Activated CD8-positive, alpha-beta T cell treated with anti-CD3 and anti-CD28 coated beads for 36 hours (primary cell): ENCODE results near the gene LAMC3. TPM values are rescaled to one million over a fixed set of nuclear protein-coding genes. Genes with fewer than 3 reads are reported as not detected.

Source experiments
- ATAC-seq: fragments of 200-7000 bp; cut with Tn5 transposase; one replicate; pipeline ENCODE4 v1.10.0; 2021; ENCODE audit warnings: mild to moderate bottlenecking, moderate library complexity
- CTCF ChIA-PET: fragments of 350-600 bp; sonication (Branson Sonifier 250); formaldehyde crosslinking; loops from one replicate; lab custom pipeline; 2021; ENCODE audit warnings: antibody characterized with exemption; lab: Charles Lee
- POLR2A ChIA-PET: fragments of 350-600 bp; sonication (Branson Sonifier 250); formaldehyde crosslinking; loops from one replicate; lab custom pipeline; 2021; ENCODE audit warnings: antibody characterized with exemption; lab: Charles Lee
- DNase-seq: peaks from one replicate; pipeline ENCODE4 v3.0.0-alpha.2; 2020
- H3K27ac Mint-ChIP-seq: one replicate; pipeline ENCODE4 v1.8.0; 2021; ENCODE audit warnings: mild to moderate bottlenecking, mixed read lengths
- H3K27me3 Mint-ChIP-seq: one replicate; pipeline ENCODE4 v1.8.0; 2021; ENCODE audit warnings: mixed read lengths
- H3K36me3 Mint-ChIP-seq: one replicate; pipeline ENCODE4 v1.8.0; 2021; ENCODE audit warnings: low read depth, mixed read lengths
- H3K4me1 Mint-ChIP-seq: one replicate; pipeline ENCODE4 v1.8.0; 2021; ENCODE audit warnings: low read depth, mixed read lengths
- H3K4me3 Mint-ChIP-seq: one replicate; pipeline ENCODE4 v1.8.0; 2021; ENCODE audit warnings: mild to moderate bottlenecking, moderate library complexity, mixed read lengths
- H3K9me3 Mint-ChIP-seq: one replicate; pipeline ENCODE4 v1.8.0; 2021; ENCODE audit warnings: mixed read lengths
- intact Hi-C: fragments of 100-400 bp; cut with micrococcal nuclease; formaldehyde crosslinking; loops from one replicate; pipeline ENCODE4 v1.10.0; 2022
- total RNA-seq, 2 experiments: library from RNA; stranded (reverse); gene quantifications; one replicate each; pipeline ENCODE4 v1.2.3, GENCODE V29; 2021
- TF ChIP-seq, protein P1 (sequence below): fragments of 200-600 bp; IDR thresholded peaks from one replicate; pipeline ENCODE4 v1.8.0; 2022; ENCODE audit warnings: antibody characterized with exemption, mild to moderate bottlenecking

LAMC3 gene
- total RNA-seq, 2 experiments from 2014 or later: 0.09 to 0.43 TPM

DNA sequence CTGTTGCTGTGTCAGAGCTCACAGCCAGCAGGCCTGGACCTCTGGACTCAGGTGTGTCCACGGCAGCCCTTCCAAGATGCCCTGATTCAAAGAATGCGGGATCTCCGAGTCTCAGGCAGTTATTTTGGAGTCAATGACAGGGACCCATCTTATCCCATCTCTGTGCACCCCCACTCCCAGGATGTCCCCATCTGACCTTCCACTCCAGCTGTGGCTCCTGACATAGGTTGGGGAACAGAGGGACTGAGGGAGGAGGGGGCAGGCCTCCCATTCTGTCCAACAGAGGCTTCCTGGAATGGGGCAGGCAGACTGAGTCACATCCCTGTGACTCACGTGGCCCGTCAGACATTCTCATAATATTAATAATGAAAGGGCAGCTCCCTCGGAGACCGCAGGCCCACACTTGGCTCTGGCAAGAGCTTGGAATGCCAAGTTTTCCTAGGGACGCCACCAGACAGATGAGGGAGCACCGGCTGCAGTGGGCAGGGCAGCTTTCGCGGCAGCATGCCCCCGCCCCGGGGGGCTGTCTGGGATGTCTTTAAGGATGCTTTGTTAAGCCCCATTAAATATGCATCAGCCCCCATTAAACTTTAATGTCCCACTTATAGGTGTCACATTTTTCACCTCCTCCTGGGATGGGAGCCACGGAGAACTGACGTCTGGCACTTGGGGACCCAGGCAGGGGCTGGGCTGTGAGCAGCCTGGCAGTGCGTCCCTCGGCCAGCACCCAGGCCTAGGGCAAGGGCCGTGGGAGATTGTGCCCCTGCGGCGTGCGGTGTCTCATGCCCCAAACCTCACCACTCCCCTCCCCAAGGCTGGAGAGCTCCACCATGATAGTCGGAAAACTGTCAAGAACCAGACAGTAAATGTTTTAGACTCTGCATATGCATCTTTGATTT, 46.3 kb upstream of the LAMC3 start:
- intact Hi-C loops: no loop called here
- no peak overlapping the region for H3K4me3 Mint-ChIP-seq
- TF ChIP-seq, protein P1, sequence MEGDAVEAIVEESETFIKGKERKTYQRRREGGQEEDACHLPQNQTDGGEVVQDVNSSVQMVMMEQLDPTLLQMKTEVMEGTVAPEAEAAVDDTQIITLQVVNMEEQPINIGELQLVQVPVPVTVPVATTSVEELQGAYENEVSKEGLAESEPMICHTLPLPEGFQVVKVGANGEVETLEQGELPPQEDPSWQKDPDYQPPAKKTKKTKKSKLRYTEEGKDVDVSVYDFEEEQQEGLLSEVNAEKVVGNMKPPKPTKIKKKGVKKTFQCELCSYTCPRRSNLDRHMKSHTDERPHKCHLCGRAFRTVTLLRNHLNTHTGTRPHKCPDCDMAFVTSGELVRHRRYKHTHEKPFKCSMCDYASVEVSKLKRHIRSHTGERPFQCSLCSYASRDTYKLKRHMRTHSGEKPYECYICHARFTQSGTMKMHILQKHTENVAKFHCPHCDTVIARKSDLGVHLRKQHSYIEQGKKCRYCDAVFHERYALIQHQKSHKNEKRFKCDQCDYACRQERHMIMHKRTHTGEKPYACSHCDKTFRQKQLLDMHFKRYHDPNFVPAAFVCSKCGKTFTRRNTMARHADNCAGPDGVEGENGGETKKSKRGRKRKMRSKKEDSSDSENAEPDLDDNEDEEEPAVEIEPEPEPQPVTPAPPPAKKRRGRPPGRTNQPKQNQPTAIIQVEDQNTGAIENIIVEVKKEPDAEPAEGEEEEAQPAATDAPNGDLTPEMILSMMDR: no peak
- CTCF ChIA-PET: no interaction called here
- POLR2A ChIA-PET: no interaction called here
- peaks cover 2% of the 10 kb centered on the region for H3K4me1 Mint-ChIP-seq
- ATAC-seq: no peak
- no peak overlapping the region for H3K27ac Mint-ChIP-seq
- DNase-seq: no peak
- H3K9me3 Mint-ChIP-seq: peaks cover 2% of the 10 kb centered on the region
- no peaks in the 10 kb centered on the region for H3K27me3 Mint-ChIP-seq
- H3K36me3 Mint-ChIP-seq: no peaks in the 10 kb centered on the region

DNA sequence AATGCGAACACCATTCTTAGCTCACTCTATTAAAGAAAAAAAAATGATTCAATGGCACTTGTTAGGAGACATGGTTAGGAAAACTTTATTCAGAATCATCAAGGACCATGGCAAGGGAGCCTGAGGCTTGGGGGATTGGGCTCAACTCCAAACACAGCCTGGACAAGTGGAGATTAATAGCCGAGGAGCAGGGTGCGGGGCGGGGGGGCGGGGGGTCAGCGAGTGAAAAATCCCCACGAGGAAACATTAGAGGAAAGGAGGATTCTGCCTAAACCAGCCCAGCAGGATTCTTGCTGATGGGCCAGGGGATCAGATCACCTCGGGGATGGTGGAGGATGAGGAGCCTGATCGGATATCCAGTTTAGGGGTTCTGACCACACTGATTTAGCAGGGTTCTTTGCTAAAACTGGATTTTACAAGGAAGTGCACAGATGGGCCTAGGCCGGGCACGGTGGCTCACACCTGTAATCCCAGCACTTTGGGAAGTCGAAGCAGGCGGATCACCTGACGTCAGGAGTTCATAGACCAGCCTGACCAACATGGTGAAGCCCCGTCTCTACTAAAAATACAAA, 45.6 kb upstream of the LAMC3 start:
- DNase-seq: no peak
- Mint-ChIP-seq H3K27ac (no peak overlapping the region), H3K36me3 (no peaks in the 10 kb centered on the region), H3K27me3 (no peaks in the 10 kb centered on the region), H3K9me3 (peaks cover 2% of the 10 kb centered on the region), H3K4me1 (peaks cover 2% of the 10 kb centered on the region), H3K4me3 (no peak overlapping the region)
- TF ChIP-seq, protein P1: no peak
- CTCF ChIA-PET: no interaction called here
- POLR2A ChIA-PET: no interaction called here
- ATAC-seq: no peak
- intact Hi-C loops: no loop called here

DNA sequence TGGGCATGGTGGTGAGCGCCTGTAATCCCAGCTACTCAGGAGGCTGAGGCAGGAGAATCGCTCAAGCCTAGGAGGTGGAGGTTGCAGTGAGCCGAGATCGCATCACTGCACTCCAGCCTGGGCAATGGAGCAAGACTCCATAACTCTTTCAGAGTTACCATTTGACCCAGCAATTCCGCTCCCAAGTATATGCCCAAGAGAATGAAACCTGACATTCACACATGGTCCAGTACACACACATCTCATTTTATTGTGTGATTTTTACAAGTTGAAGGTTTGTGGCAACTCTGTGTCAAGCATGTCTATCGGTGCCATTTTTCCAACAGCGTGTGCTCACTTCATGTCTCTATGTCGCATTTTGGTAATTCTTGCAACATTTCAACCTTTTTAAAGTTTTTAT, 45.1 kb upstream of the LAMC3 start:
- H3K27ac Mint-ChIP-seq: no peak overlapping the region
- no peak overlapping the region for H3K4me3 Mint-ChIP-seq
- intact Hi-C loops: no loop called here
- TF ChIP-seq, protein P1: no peak
- no peak for ATAC-seq
- CTCF ChIA-PET: no interaction called here
- POLR2A ChIA-PET: no interaction called here
- no peaks in the 10 kb centered on the region for H3K27me3 Mint-ChIP-seq
- H3K9me3 Mint-ChIP-seq: peaks cover under 1% of the 10 kb centered on the region
- no peaks in the 10 kb centered on the region for H3K4me1 Mint-ChIP-seq
- DNase-seq: no peak
- H3K36me3 Mint-ChIP-seq: no peaks in the 10 kb centered on the region

DNA sequence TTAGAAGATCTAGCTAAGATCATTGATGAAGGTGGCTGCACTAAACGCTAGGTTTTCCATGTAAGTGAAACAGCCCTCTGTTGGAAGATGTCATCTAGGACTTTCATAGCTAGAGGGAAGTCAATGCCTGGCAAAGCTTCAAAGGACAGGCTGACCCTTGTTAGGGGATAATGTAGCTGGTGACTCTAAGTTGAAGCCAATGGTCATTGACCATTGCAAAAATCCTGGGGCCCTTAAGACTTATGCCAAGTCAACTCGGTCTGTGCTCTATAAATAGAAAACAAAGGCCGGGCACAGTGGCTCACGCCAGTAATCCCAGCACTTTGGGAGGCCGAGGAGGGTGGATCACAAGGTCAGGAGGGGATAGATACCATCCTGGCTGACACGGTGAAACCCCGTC, 43.3 kb upstream of the LAMC3 start:
- Mint-ChIP-seq H3K9me3 (no peaks in the 10 kb centered on the region), H3K27ac (no peak overlapping the region), H3K4me3 (no peak overlapping the region), H3K27me3 (no peaks in the 10 kb centered on the region), H3K4me1 (no peaks in the 10 kb centered on the region), H3K36me3 (no peaks in the 10 kb centered on the region)
- ChIA-PET CTCF (interaction anchor here (0.7 to 0.8 kb wide), 2 partner anchors 31 to 81 kb away, joined by 3 read pairs; no protein-coding TSS in a partner anchor), POLR2A (interaction anchor here (0.7 kb wide), 1 partner anchor 1403 kb away, joined by 3 read pairs; no protein-coding TSS in a partner anchor)
- ATAC-seq (no peak), DNase-seq (no peak)
- TF ChIP-seq, protein P1: no peak
- intact Hi-C loops: no loop called here

DNA sequence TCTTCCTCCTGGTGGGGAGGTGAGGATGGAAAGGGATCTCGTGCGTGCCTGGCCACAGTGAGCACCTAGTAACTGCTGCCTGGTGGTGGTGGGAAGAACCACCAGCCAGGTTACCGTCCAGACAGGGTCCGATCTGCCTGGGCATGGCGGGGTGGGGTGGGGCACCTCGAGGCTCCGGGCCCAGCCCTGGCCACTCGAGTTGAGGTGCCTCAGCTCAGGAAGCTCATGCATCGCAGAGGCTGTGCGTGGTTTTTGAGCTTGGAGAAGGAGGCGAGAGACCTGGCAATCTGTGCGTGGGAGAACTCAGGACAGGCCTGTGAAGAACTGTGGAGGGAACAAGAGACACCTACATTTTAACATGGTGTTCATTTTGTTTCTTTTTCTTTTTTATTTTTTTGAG, 38.9 kb upstream of the LAMC3 start:
- intact Hi-C loops: no loop called here
- CTCF ChIA-PET: no interaction called here
- DNase-seq: no peak
- Mint-ChIP-seq H3K4me1 (no peaks in the 10 kb centered on the region), H3K27ac (no peak overlapping the region), H3K4me3 (no peak overlapping the region), H3K9me3 (no peaks in the 10 kb centered on the region), H3K27me3 (peaks cover 16% of the 10 kb centered on the region), H3K36me3 (no peaks in the 10 kb centered on the region)
- ATAC-seq: no peak
- TF ChIP-seq, protein P1: no peak
- POLR2A ChIA-PET: no interaction called here
